ENCODE measurements around the gene LRATD1. TPM values are rescaled to one million over a fixed set of nuclear protein-coding genes. Genes with fewer than 3 reads are reported as not detected.

LRATD1 gene
- total and polyA plus RNA-seq, 2 donors (not counting 1 experiment from before 2014, with no cell fraction given): 0.99 to 1.8 TPM

GRCh38 chr2:14587119-14587518 lies 45.4 kb upstream of the LRATD1 start:
- Histone ChIP-seq H3K9me3 (ENCODE audit: control insufficient read depth, insufficient read depth, low read depth, low read length) (no peaks in the 10 kb centered on the region), H3K36me3 (ENCODE audit: control insufficient read depth, insufficient read depth, low read length) (no peaks in the 10 kb centered on the region), H3K4me1 (ENCODE audit: control insufficient read depth, extremely low read depth, insufficient read depth, low read length) (no peaks in the 10 kb centered on the region), H2AFZ (ENCODE audit: low read length) (no peak overlapping the region), H3K27me3 (ENCODE audit: control insufficient read depth, insufficient read depth, low read length) (no peaks in the 10 kb centered on the region), H4K20me1 (ENCODE audit: control insufficient read depth, extremely low read depth, insufficient read depth, low read length) (no peaks in the 10 kb centered on the region), H3K4me2 (ENCODE audit: extremely low read depth, insufficient read depth, low read length) (no peak overlapping the region), H3K79me2 (ENCODE audit: control insufficient read depth, insufficient read depth, low read length) (no peaks in the 10 kb centered on the region), H3K9ac (ENCODE audit: insufficient read depth, low read length) (no peak overlapping the region), H3K27ac (ENCODE audit: insufficient read depth, low read length) (no peak overlapping the region), H3K4me3 (replicated peaks in 1 of 4; ENCODE audit: control extremely low read depth in 1 of 4, insufficient read depth in 1 of 4, low read depth in 3 of 4, low read length in 4 of 4) (no peak overlapping the region)
- no peak for TF ChIP-seq EZH2 (IDR thresholded peaks at IDR 0.05; ENCODE audit: low read length, missing control alignments)
- TF ChIP-seq CTCF (conservative IDR thresholded peaks at IDR 0.05 in 1 of 2, IDR thresholded peaks at IDR 0.05 in 1 of 2; ENCODE audit: low read depth in 1 of 2, low read length in 2 of 2): no peak
- DNase-seq (ENCODE audit: low read depth in 2 of 2): peak in 1 of 2 donors; percentile 60

GRCh38 chr2:14601156-14601770 lies 31.3 kb upstream of the LRATD1 start:
- no peaks in the 10 kb centered on the region for H4K20me1 ChIP-seq (ENCODE audit: control insufficient read depth, extremely low read depth, insufficient read depth, low read length)
- no peak overlapping the region for H3K9ac ChIP-seq (ENCODE audit: insufficient read depth, low read length)
- no peaks in the 10 kb centered on the region for H3K27me3 ChIP-seq (ENCODE audit: control insufficient read depth, insufficient read depth, low read length)
- H3K4me1 ChIP-seq (ENCODE audit: control insufficient read depth, extremely low read depth, insufficient read depth, low read length): no peaks in the 10 kb centered on the region
- no peak overlapping the region for H2AFZ ChIP-seq (ENCODE audit: low read length)
- no peak overlapping the region for H3K27ac ChIP-seq (ENCODE audit: insufficient read depth, low read length)
- H3K79me2 ChIP-seq (ENCODE audit: control insufficient read depth, insufficient read depth, low read length): no peaks in the 10 kb centered on the region
- H3K36me3 ChIP-seq (ENCODE audit: control insufficient read depth, insufficient read depth, low read length): no peaks in the 10 kb centered on the region
- H3K4me3 ChIP-seq (replicated peaks in 1 of 4; ENCODE audit: control extremely low read depth in 1 of 4, insufficient read depth in 1 of 4, low read depth in 3 of 4, low read length in 4 of 4): no peak overlapping the region
- H3K9me3 ChIP-seq (ENCODE audit: control insufficient read depth, insufficient read depth, low read depth, low read length): no peaks in the 10 kb centered on the region
- TF ChIP-seq EZH2 (IDR thresholded peaks at IDR 0.05; ENCODE audit: low read length, missing control alignments): no peak
- TF ChIP-seq CTCF (conservative IDR thresholded peaks at IDR 0.05 in 1 of 2, IDR thresholded peaks at IDR 0.05 in 1 of 2; ENCODE audit: low read depth in 1 of 2, low read length in 2 of 2): no peak
- no peak overlapping the region for H3K4me2 ChIP-seq (ENCODE audit: extremely low read depth, insufficient read depth, low read length)
- DNase-seq (ENCODE audit: low read depth in 2 of 2): peak in 1 of 2 donors; percentile 23

- peak in 1 of 2 donors; percentile 15 for DNase-seq (ENCODE audit: low read depth in 2 of 2)
- no peak overlapping the region for H2AFZ ChIP-seq (ENCODE audit: low read length)
- no peak overlapping the region for H3K4me2 ChIP-seq (ENCODE audit: extremely low read depth, insufficient read depth, low read length)
- TF ChIP-seq EZH2 (IDR thresholded peaks at IDR 0.05; ENCODE audit: low read length, missing control alignments) (no peak), CTCF (conservative IDR thresholded peaks at IDR 0.05 in 1 of 2, IDR thresholded peaks at IDR 0.05 in 1 of 2; ENCODE audit: low read depth in 1 of 2, low read length in 2 of 2) (no peak)
- H3K36me3 ChIP-seq (ENCODE audit: control insufficient read depth, insufficient read depth, low read length): no peaks in the 10 kb centered on the region
- no peaks in the 10 kb centered on the region for H3K79me2 ChIP-seq (ENCODE audit: control insufficient read depth, insufficient read depth, low read length)
- no peaks in the 10 kb centered on the region for H3K9me3 ChIP-seq (ENCODE audit: control insufficient read depth, insufficient read depth, low read depth, low read length)
- H4K20me1 ChIP-seq (ENCODE audit: control insufficient read depth, extremely low read depth, insufficient read depth, low read length): no peaks in the 10 kb centered on the region
- H3K4me3 ChIP-seq (replicated peaks in 1 of 4; ENCODE audit: control extremely low read depth in 1 of 4, insufficient read depth in 1 of 4, low read depth in 3 of 4, low read length in 4 of 4): no peak overlapping the region
- H3K27ac ChIP-seq (ENCODE audit: insufficient read depth, low read length): no peak overlapping the region
- no peak overlapping the region for H3K9ac ChIP-seq (ENCODE audit: insufficient read depth, low read length)
- no peaks in the 10 kb centered on the region for H3K27me3 ChIP-seq (ENCODE audit: control insufficient read depth, insufficient read depth, low read length)
- no peaks in the 10 kb centered on the region for H3K4me1 ChIP-seq (ENCODE audit: control insufficient read depth, extremely low read depth, insufficient read depth, low read length)
Observed at GRCh38 chr2:14602309-14602708, 30.2 kb upstream of the LRATD1 start.

Data from fibroblast of lung (primary cell).